Spinal cord (tissue), 10 donors: Measurements from ENCODE around the gene GRB7. TPM values are rescaled to one million over a fixed set of nuclear protein-coding genes. Genes with fewer than 3 reads are reported as not detected.
"Not testable (repeated sequence)": the region's sequence is repeated elsewhere in the genome, so short reads cannot be mapped to it uniquely, and the experiment has no call there.

Source experiments
- DNase-seq, 6 donors: peaks; one replicate each; pipeline versions ENCODE4 v3.0.0 to v3.0.0-alpha.2; 2013 to 2015; ENCODE audit warnings: low spot score in 6 of 6, low read depth in 4 of 6
- H3K27ac ChIP-seq: one replicate; pipeline ENCODE4 v1.5.1; 2013; ENCODE audit warnings: low read depth, low read length, control low read depth
- H3K27me3 ChIP-seq: one replicate; pipeline ENCODE4 v1.6.1; 2013; ENCODE audit warnings: low read length; ENCODE audit not compliant: control insufficient read depth, insufficient read depth
- H3K36me3 ChIP-seq: one replicate; pipeline ENCODE4 v1.6.1; 2013; ENCODE audit warnings: low read length; ENCODE audit not compliant: control insufficient read depth, insufficient read depth
- H3K4me1 ChIP-seq: one replicate; pipeline ENCODE4 v1.6.1; 2013; ENCODE audit warnings: low read length; ENCODE audit not compliant: control insufficient read depth, insufficient read depth
- H3K4me3 ChIP-seq: one replicate; pipeline ENCODE4 v1.5.1; 2013; ENCODE audit warnings: low read depth, low read length, control low read depth
- H3K9me3 ChIP-seq: one replicate; pipeline ENCODE4 v1.6.1; 2013; ENCODE audit warnings: low read length; ENCODE audit not compliant: control insufficient read depth, insufficient read depth
- WGBS: methylation state at CpG from one replicate; pipeline ENCODE4 v1.1.5; 2013; ENCODE audit warnings: missing lambda C conversion rate; ENCODE audit not compliant: insufficient coverage; 5-methylcytosine and 5-hydroxymethylcytosine counted together
- polyA plus RNA-seq, 2 donors: library from polyadenylated mRNA; unstranded; fragments of 120-200 nt; gene quantifications; one replicate each; pipeline ENCODE4 v1.2.1, GENCODE V29; 2013; ENCODE audit not compliant: insufficient read length in 2 of 2
- total RNA-seq, 2 donors: library from RNA; depleted of rRNA in 1 of 2; stranded (reverse); fragments of 120-200 nt in 1 of 2; fragments of >200 nt in 1 of 2; gene quantifications; one replicate each; pipeline versions ENCODE4 v1.2.3 to v1.2.4, GENCODE V29; 2013 to 2014
- donor health status: healthy.

GRB7 gene
- total and polyA plus RNA-seq, 4 donors = 0.43 to 2.6 (median 0.54) TPM; not detected in 1

- H3K27ac ChIP-seq = no peak overlapping the region
- no peak for DNase-seq
- no peak overlapping the region for H3K4me3 ChIP-seq
- H3K27me3 ChIP-seq = no peaks in the 10 kb centered on the region
- H3K36me3 ChIP-seq = no peaks in the 10 kb centered on the region
- peaks cover 33% of the 10 kb centered on the region for H3K4me1 ChIP-seq
- 54% methylated on average over 6 of the region's 18 CpGs for WGBS
- no peaks in the 10 kb centered on the region for H3K9me3 ChIP-seq
Observed at GRCh38 chr17:39755554-39756379, 18.0 kb downstream of the GRB7 start.

GRCh38 chr17:39756380-39757079 lies 18.8 kb downstream of the GRB7 start:
- peaks cover 28% of the 10 kb centered on the region for H3K4me1 ChIP-seq
- DNase-seq = no peak
- WGBS = 55% methylated on average over 3 of the region's 7 CpGs
- H3K36me3 ChIP-seq = no peaks in the 10 kb centered on the region
- no peak overlapping the region for H3K27ac ChIP-seq
- H3K9me3 ChIP-seq = no peaks in the 10 kb centered on the region
- no peak overlapping the region for H3K4me3 ChIP-seq
- H3K27me3 ChIP-seq = no peaks in the 10 kb centered on the region

- Histone ChIP-seq H3K4me3 (no peak overlapping the region), H3K4me1 (peaks cover 22% of the 10 kb centered on the region), H3K36me3 (no peaks in the 10 kb centered on the region), H3K27ac (no peak overlapping the region), H3K27me3 (no peaks in the 10 kb centered on the region), H3K9me3 (no peaks in the 10 kb centered on the region)
- no CpG with 5 or more reads among the region's 4 CpGs for WGBS
- DNase-seq = no peak
Observed at GRCh38 chr17:39757176-39757662, 19.5 kb downstream of the GRB7 start.

GRCh38 chr17:39757931-39758873 lies 20.5 kb downstream of the GRB7 start:
- peaks cover 17% of the 10 kb centered on the region for H3K4me1 ChIP-seq
- no peaks in the 10 kb centered on the region for H3K36me3 ChIP-seq
- no peaks in the 10 kb centered on the region for H3K27me3 ChIP-seq
- no peak overlapping the region for H3K27ac ChIP-seq
- H3K9me3 ChIP-seq = no peaks in the 10 kb centered on the region
- no peak overlapping the region for H3K4me3 ChIP-seq
- WGBS = 70% methylated on average over 10 of the region's 12 CpGs
- DNase-seq = no peak

- H3K27me3 ChIP-seq = no peaks in the 10 kb centered on the region
- DNase-seq = no peak
- no peak overlapping the region for H3K27ac ChIP-seq
- no peaks in the 10 kb centered on the region for H3K9me3 ChIP-seq
- peaks cover 12% of the 10 kb centered on the region for H3K4me1 ChIP-seq
- H3K4me3 ChIP-seq = no peak overlapping the region
- 91% methylated on average over 5 of the region's 5 CpGs for WGBS
- H3K36me3 ChIP-seq = no peaks in the 10 kb centered on the region
Observed at GRCh38 chr17:39759204-39759603, 21.5 kb downstream of the GRB7 start.

GRCh38 chr17:39761861-39762496 lies 24.2 kb downstream of the GRB7 start:
- 100% methylated on average over 7 of the region's 10 CpGs for WGBS
- H3K36me3 ChIP-seq = no peaks in the 10 kb centered on the region
- no peak overlapping the region for H3K27ac ChIP-seq
- H3K4me3 ChIP-seq = no peak overlapping the region
- no peaks in the 10 kb centered on the region for H3K4me1 ChIP-seq
- no peak for DNase-seq
- no peaks in the 10 kb centered on the region for H3K9me3 ChIP-seq
- no peaks in the 10 kb centered on the region for H3K27me3 ChIP-seq

GRCh38 chr17:39763051-39763820 lies 25.5 kb downstream of the GRB7 start:
- no peak overlapping the region for H3K27ac ChIP-seq
- WGBS = no CpG with 5 or more reads among the region's 5 CpGs
- DNase-seq = peak in 2 of 6 donors; percentile 13 to 85

GRCh38 chr17:39764171-39764570 lies 26.4 kb downstream of the GRB7 start:
- 55% methylated on average over 2 of the region's 3 CpGs for WGBS
- H3K27ac ChIP-seq, H3K4me1 ChIP-seq, H3K27me3 ChIP-seq, H3K9me3 ChIP-seq, H3K36me3 ChIP-seq, H3K4me3 ChIP-seq, DNase-seq: not testable (repeated sequence)

More at GRCh38 chr17:39763051-39763820, 25.5 kb downstream of the GRB7 start:
- H3K36me3 ChIP-seq = no peaks in the 10 kb centered on the region
- H3K9me3 ChIP-seq = no peaks in the 10 kb centered on the region
- no peaks in the 10 kb centered on the region for H3K4me1 ChIP-seq
- H3K4me3 ChIP-seq = no peak overlapping the region
- no peaks in the 10 kb centered on the region for H3K27me3 ChIP-seq
